GM13977 (cell line): ENCODE data around the gene RRP9.
"Not testable (repeated sequence)": the region's sequence is repeated elsewhere in the genome, so short reads cannot be mapped to it uniquely, and the experiment has no call there.

Source experiments
- DNase-seq: peaks from one replicate; pipeline ENCODE4 v3.0.0; 2012; ENCODE audit warnings: low spot score
- CTCF ChIP-seq: IDR thresholded peaks from 2 replicates; pipeline ENCODE4 v1.5.1; 2012; ENCODE audit warnings: mild to moderate bottlenecking, control low read depth; ENCODE audit not compliant: insufficient read depth; ENCODE audit errors: extremely low read depth, missing control alignments
- in situ Hi-C: fragments of 300-500 bp; cut with MboI; formaldehyde crosslinking; loops from one replicate; pipeline ENCODE4 v1.12.0; 2022; ENCODE audit warnings: low sequenced_read_pairs, low pct_unique_long_range_greater_than_20kb, mixed read lengths, inconsistent platforms; ENCODE audit not compliant: unreplicated experiment

Gene RRP9

GRCh38 chr3:51933471-51934138, 8.1 kb downstream of the RRP9 start:
- in situ Hi-C loops = no loop called here
- TF ChIP-seq CTCF = no peak
- no peak for DNase-seq

- in situ Hi-C loops = no loop called here
- DNase-seq = no peak
- no peak for TF ChIP-seq CTCF
Measured at GRCh38 chr3:51932471-51933370, 9.0 kb downstream of the RRP9 start.

- TF ChIP-seq CTCF = no peak
- no peak for DNase-seq
- in situ Hi-C loops = no loop called here
Measured at GRCh38 chr3:51931756-51932155, 9.9 kb downstream of the RRP9 start.

- no peak for TF ChIP-seq CTCF
- DNase-seq = no peak
- in situ Hi-C loops = no loop called here
Measured at GRCh38 chr3:51930439-51930838, 11.3 kb downstream of the RRP9 start.

- DNase-seq = no peak
- in situ Hi-C loops = no loop called here
- TF ChIP-seq CTCF = no peak
Measured at GRCh38 chr3:51929420-51930003, 12.2 kb downstream of the RRP9 start.

- DNase-seq, in situ Hi-C loops: not testable (repeated sequence)
Measured at GRCh38 chr3:51928981-51929380, 12.7 kb downstream of the RRP9 start.

GRCh38 chr3:51928438-51928837, 13.3 kb downstream of the RRP9 start:
- DNase-seq = no peak
- no peak for TF ChIP-seq CTCF
- in situ Hi-C loops = no loop called here
